HepG2 (cell line): ENCODE data around the gene TXNRD1. TPM values are rescaled to one million over a fixed set of nuclear protein-coding genes. Genes with fewer than 3 reads are reported as not detected.

Experiments
- IRF9 ChIP-seq: sonication (generic); formaldehyde crosslinking; IDR thresholded peaks from 2 replicates; pipeline ENCODE4 v1.8.0; 2022; ENCODE audit warnings: missing genetic modification reagents, mild to moderate bottlenecking, borderline replicate concordance
- NR2F6 ChIP-seq, 2 experiments: IDR thresholded peaks; 2 replicates each; pipeline ENCODE4 v1.6.1; 2016; ENCODE audit warnings: antibody characterized with exemption in 1 of 2, mild to moderate bottlenecking in 1 of 2
- PAXIP1 ChIP-seq: sonication (generic); formaldehyde crosslinking; conservative IDR thresholded peaks from 2 replicates; pipeline ENCODE4 v1.4.0; 2020; ENCODE audit warnings: mild to moderate bottlenecking, missing genetic modification reagents, moderate library complexity
- ZMYM4 ChIP-seq: sonication (generic); formaldehyde crosslinking; IDR thresholded peaks from 2 replicates; pipeline ENCODE4 v1.8.1; 2023; ENCODE audit warnings: mild to moderate bottlenecking, missing genetic modification reagents
- ZNF644 ChIP-seq: IDR thresholded peaks from 2 replicates; pipeline ENCODE4 v1.6.1; 2016; ENCODE audit warnings: low read depth
- ZSCAN9 ChIP-seq: IDR thresholded peaks from 2 replicates; pipeline ENCODE4 v1.6.1; 2016; ENCODE audit warnings: borderline replicate concordance
- polyA plus RNA-seq, 8 experiments: library from polyadenylated mRNA; depleted of rRNA in 3 of 8; stranded (reverse) in 7 of 8; unstranded in 1 of 8; fragments of >200 nt; fragmentation: Illumina TruSeq in 4 of 8; extraction: Trizol in 4 of 8; gene quantifications; 2 replicates each; pipeline versions ENCODE4 v1.2.1 to v1.2.3, GENCODE V29; 2011 to 2016; ENCODE audit warnings: low read depth in 4 of 8, missing spikeins in 1 of 8, mixed read lengths in 1 of 8; ENCODE audit not compliant: insufficient read depth in 1 of 8
- total RNA-seq, 5 experiments: library from RNA; depleted of rRNA; stranded (reverse); fragments of >200 nt; fragmentation: Illumina TruSeq; extraction: Trizol; gene quantifications; 2 replicates each; pipeline ENCODE4 v1.2.3, GENCODE V29; 2016; ENCODE audit warnings: low read depth in 1 of 5
- TF ChIP-seq, protein P1 (sequence below): sonication (generic); formaldehyde crosslinking; conservative IDR thresholded peaks from 2 replicates; pipeline ENCODE4 v1.4.0; 2020; ENCODE audit warnings: missing genetic modification reagents

TXNRD1 gene
- total and polyA plus RNA-seq, 2 of the 13 experiments (the other 11 are each of a cell fraction or from before 2014, with no cell fraction given) = 54.0 to 190 TPM

- no peak for TF ChIP-seq PAXIP1 (CRISPR knock-in tag)
- TF ChIP-seq, protein P1, sequence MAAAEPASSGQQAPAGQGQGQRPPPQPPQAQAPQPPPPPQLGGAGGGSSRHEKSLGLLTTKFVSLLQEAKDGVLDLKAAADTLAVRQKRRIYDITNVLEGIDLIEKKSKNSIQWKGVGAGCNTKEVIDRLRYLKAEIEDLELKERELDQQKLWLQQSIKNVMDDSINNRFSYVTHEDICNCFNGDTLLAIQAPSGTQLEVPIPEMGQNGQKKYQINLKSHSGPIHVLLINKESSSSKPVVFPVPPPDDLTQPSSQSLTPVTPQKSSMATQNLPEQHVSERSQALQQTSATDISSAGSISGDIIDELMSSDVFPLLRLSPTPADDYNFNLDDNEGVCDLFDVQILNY (CRISPR knock-in tag) = no peak
- TF ChIP-seq IRF9 (CRISPR knock-in tag) = no peak
- no peak for TF ChIP-seq ZMYM4
- no peak for TF ChIP-seq ZNF644
- TF ChIP-seq NR2F6 (IDR thresholded peaks at IDR 0.05) = no peak
- TF ChIP-seq NR2F6 (CRISPR knock-in tag; IDR thresholded peaks at IDR 0.05) = no peak
- no peak for TF ChIP-seq ZSCAN9 (CRISPR knock-in tag)
- TF ChIP-seq, all 625 proteins: peak for 0
Observed at GRCh38 chr12:104177336-104177662, 38.3 kb upstream of the TXNRD1 start (continued).
